ENCODE measurements around the gene BRAF.
"Not testable (repeated sequence)": the region's sequence is repeated elsewhere in the genome, so short reads cannot be mapped to it uniquely, and the experiment has no call there.

GRCh38 chr7:140956997-140957396 is 32.3 kb upstream of the BRAF start:
- not testable (repeated sequence) for TF ChIP-seq EZH2phosphoT487, CTCF, EZH2 (IDR thresholded peaks at IDR 0.05)
